SK-N-SH treated with all-trans-retinoic acid at 6 μM for 48 hours (cell line): ENCODE measurements around the gene PIP4K2B.

Experiments used
- ARNTL ChIP-seq: fragments of 450-650 bp; formaldehyde crosslinking; IDR thresholded peaks from 2 replicates; pipeline ENCODE4 v1.5.0; 2020; ENCODE audit warnings: low read depth, mild to moderate bottlenecking, moderate library complexity, borderline replicate concordance
- BACH2 ChIP-seq: fragments of 250-450 bp; sonication (Bioruptor Pico); IDR thresholded peaks from 2 replicates; pipeline ENCODE4 v1.9.0; 2021; ENCODE audit warnings: mild to moderate bottlenecking, borderline replicate concordance
- ISL1 ChIP-seq: fragments of 250-450 bp; sonication (Bioruptor Pico); IDR thresholded peaks from 2 replicates; pipeline ENCODE4 v2.1.2; 2022; ENCODE audit warnings: mild to moderate bottlenecking, moderate library complexity
- PATZ1 ChIP-seq: fragments of 250-450 bp; sonication (Bioruptor Pico); IDR thresholded peaks from 2 replicates; pipeline ENCODE4 v1.8.0; 2020; ENCODE audit warnings: mild to moderate bottlenecking, moderate library complexity, borderline replicate concordance
- TCF4 ChIP-seq: fragments of 250-450 bp; sonication (Bioruptor Pico); IDR thresholded peaks from 2 replicates; pipeline ENCODE4 v1.8.0; 2021; ENCODE audit warnings: mild to moderate bottlenecking, moderate library complexity, borderline replicate concordance

GRCh38 chr17:38815576-38816193 is 16.3 kb upstream of the PIP4K2B start:
- no peak for TF ChIP-seq TCF4 (CRISPR knock-in tag)
- no peak for TF ChIP-seq ISL1 (CRISPR knock-in tag)
- no peak for TF ChIP-seq BACH2 (CRISPR knock-in tag)
- TF ChIP-seq ARNTL, result no peak
- TF ChIP-seq PATZ1, result no peak
